Mesenchymal stem cell (in vitro differentiated cells and primary cell): ENCODE data around the gene MCIDAS. TPM values are rescaled to one million over a fixed set of nuclear protein-coding genes. Genes with fewer than 3 reads are reported as not detected.
A peak's percentile ranks its signal among the peaks of the same experiment; 100 is the strongest.

ENCODE experiments used
- DNase-seq: peaks from one replicate; pipeline ENCODE4 v3.0.0-alpha.2; 2013
- H2AFZ ChIP-seq: one replicate; pipeline ENCODE4 v1.6.1; 2013; ENCODE audit warnings: low read depth, mild to moderate bottlenecking, control low read depth, inconsistent platforms, low read length, moderate library complexity
- H2AK5ac ChIP-seq: 2 replicates; pipeline ENCODE4 v1.6.1; 2013; ENCODE audit warnings: low read length, moderate library complexity, mild to moderate bottlenecking, inconsistent platforms; ENCODE audit not compliant: severe bottlenecking
- H2BK120ac ChIP-seq: one replicate; pipeline ENCODE4 v1.6.1; 2013; ENCODE audit warnings: low read depth, mild to moderate bottlenecking, inconsistent platforms, low read length, moderate library complexity
- H2BK12ac ChIP-seq, 2 experiments: one replicate each; pipeline ENCODE4 v1.6.1; 2013; ENCODE audit warnings: inconsistent platforms in 2 of 2, low read length in 2 of 2, mild to moderate bottlenecking in 2 of 2, moderate library complexity in 2 of 2, control low read depth in 1 of 2
- H2BK15ac ChIP-seq: one replicate; pipeline ENCODE4 v1.6.1; 2013; ENCODE audit warnings: mild to moderate bottlenecking, low read depth, inconsistent platforms; ENCODE audit not compliant: poor library complexity, severe bottlenecking
- H2BK5ac ChIP-seq: 2 replicates; pipeline ENCODE4 v1.6.1; 2013; ENCODE audit warnings: low read depth, mild to moderate bottlenecking, low read length, control low read depth, inconsistent platforms; ENCODE audit not compliant: poor library complexity, severe bottlenecking
- H3K14ac ChIP-seq, 2 experiments: one replicate each; pipeline ENCODE4 v1.6.1; 2013; ENCODE audit warnings: inconsistent platforms in 2 of 2, low read length in 2 of 2, control low read depth in 1 of 2, mild to moderate bottlenecking in 1 of 2, moderate library complexity in 1 of 2
- H3K18ac ChIP-seq, 2 experiments: one replicate each; pipeline ENCODE4 v1.6.1; 2013; ENCODE audit warnings: inconsistent platforms in 2 of 2, low read length in 2 of 2, control low read depth in 1 of 2, low read depth in 1 of 2, mild to moderate bottlenecking in 1 of 2
- H3K23ac ChIP-seq, 2 experiments: one replicate each; pipeline ENCODE4 v1.6.1; 2013; ENCODE audit warnings: inconsistent platforms in 2 of 2, low read length in 2 of 2, mild to moderate bottlenecking in 2 of 2, moderate library complexity in 2 of 2, control low read depth in 1 of 2
- H3K27ac ChIP-seq: 2 replicates; pipeline ENCODE4 v1.5.1; 2013; ENCODE audit warnings: mild to moderate bottlenecking, moderate library complexity, low read length, control low read depth, inconsistent platforms; ENCODE audit not compliant: poor library complexity, severe bottlenecking
- H3K27me3 ChIP-seq, 2 experiments: 2 replicates each; pipeline versions ENCODE4 v1.6.1 to v1.7.0; 2013; ENCODE audit warnings: low read length in 2 of 2, mild to moderate bottlenecking in 2 of 2, moderate library complexity in 2 of 2, control low read depth in 1 of 2, inconsistent platforms in 1 of 2; ENCODE audit not compliant: control insufficient read depth in 1 of 2, insufficient read depth in 1 of 2
- H3K36me3 ChIP-seq, 2 experiments: 2 replicates each; pipeline versions ENCODE4 v1.6.1 to v1.7.0; 2013; ENCODE audit warnings: low read length in 2 of 2, control low read depth in 1 of 2, inconsistent platforms in 1 of 2, low read depth in 1 of 2, mild to moderate bottlenecking in 1 of 2; ENCODE audit not compliant: insufficient read depth in 2 of 2, control insufficient read depth in 1 of 2
- H3K4ac ChIP-seq, 2 experiments: one replicate each; pipeline ENCODE4 v1.6.1; 2013; ENCODE audit warnings: inconsistent platforms in 2 of 2, low read length in 2 of 2, mild to moderate bottlenecking in 2 of 2, moderate library complexity in 2 of 2, control low read depth in 1 of 2, low read depth in 1 of 2
- H3K4me1 ChIP-seq: 2 replicates; pipeline ENCODE4 v1.6.1; 2013; ENCODE audit warnings: low read depth, low read length, control low read depth; ENCODE audit not compliant: control insufficient read depth, insufficient read depth
- H3K4me2 ChIP-seq: 2 replicates; pipeline ENCODE4 v1.6.1; 2013; ENCODE audit warnings: low read length, mild to moderate bottlenecking, inconsistent platforms; ENCODE audit not compliant: poor library complexity, severe bottlenecking
- H3K4me3 ChIP-seq, 2 experiments: 2 replicates each; pipeline versions ENCODE4 v1.5.1 to v1.7.0; 2013; ENCODE audit warnings: low read length in 2 of 2, mild to moderate bottlenecking in 2 of 2, control low read depth in 1 of 2, low read depth in 1 of 2; ENCODE audit not compliant: insufficient read depth in 1 of 2
- H3K79me1 ChIP-seq: replicated peaks from 2 replicates; pipeline ENCODE4 v1.6.1; 2013; ENCODE audit warnings: mild to moderate bottlenecking, control low read depth, low read length, inconsistent platforms; ENCODE audit not compliant: poor library complexity, severe bottlenecking
- H3K9ac ChIP-seq: 2 replicates; pipeline ENCODE4 v1.7.0; 2013; ENCODE audit warnings: mild to moderate bottlenecking, low read length, moderate library complexity
- H3K9me3 ChIP-seq: 2 replicates; pipeline ENCODE4 v1.7.0; 2013; ENCODE audit warnings: mild to moderate bottlenecking, low read length; ENCODE audit not compliant: control insufficient read depth
- H4K8ac ChIP-seq: one replicate; pipeline ENCODE4 v1.6.1; 2013; ENCODE audit warnings: inconsistent platforms, mild to moderate bottlenecking, low read length, moderate library complexity
- H4K91ac ChIP-seq: one replicate; pipeline ENCODE4 v1.6.1; 2013; ENCODE audit warnings: mild to moderate bottlenecking, low read length, inconsistent platforms
- WGBS: methylation state at CpG from one replicate; pipeline ENCODE4 v1.1.7; 2013; ENCODE audit warnings: mixed read lengths; 5-methylcytosine and 5-hydroxymethylcytosine counted together
- polyA plus RNA-seq, 2 experiments: library from polyadenylated mRNA; stranded (reverse); fragments of 200-250 nt; gene quantifications; one replicate each; pipeline ENCODE4 v1.2.3, GENCODE V29; 2013

MCIDAS gene
- not detected for polyA plus RNA-seq (2013, experiment 1 of 2)
- polyA plus RNA-seq (2013, experiment 2 of 2): not detected

DNA sequence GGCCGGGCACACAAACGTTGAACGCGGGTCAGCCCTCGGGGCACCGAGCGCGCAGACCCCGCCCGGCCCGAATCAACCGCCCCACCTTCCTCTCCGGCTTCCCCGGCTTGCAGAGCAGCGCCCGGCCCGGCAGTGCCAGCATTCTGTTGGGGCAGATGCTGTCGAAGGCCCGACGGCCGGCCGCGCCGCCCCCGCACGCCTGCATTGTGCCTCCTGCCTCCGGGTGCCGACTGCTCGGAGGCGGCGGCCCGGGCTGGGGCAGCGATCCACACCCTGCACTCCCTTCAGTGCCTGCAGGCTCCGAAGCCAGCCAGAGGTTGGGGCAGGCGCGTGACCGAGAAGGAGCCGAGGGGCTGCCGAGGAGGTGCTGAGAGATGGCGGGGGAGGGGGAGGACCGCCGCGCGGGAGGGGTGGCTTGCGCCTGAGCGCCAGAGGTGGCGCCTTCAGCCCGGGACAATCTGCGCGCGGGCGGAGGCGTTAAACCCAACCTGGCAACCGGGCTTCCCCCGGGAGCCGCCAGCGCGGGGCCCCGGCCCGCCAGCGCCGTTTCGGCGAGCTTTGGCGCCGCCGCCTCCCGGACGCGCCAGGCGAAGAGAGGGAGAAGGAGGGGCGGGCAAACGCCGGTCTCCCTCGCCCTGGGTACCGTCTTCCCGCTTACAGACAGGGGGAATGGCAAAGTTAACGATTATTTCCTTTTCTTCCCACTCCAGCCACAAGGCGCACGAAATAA, at the start of gene MCIDAS:
Gene MCIDAS, minus strand, starts transcription at position 382 of the 730 bp plus-strand sequence. Its CDS starts 177 bp downstream, at position 205.
- Histone ChIP-seq H3K4me3 (peak within 1 kb of the TSS; percentile 42 to 69), H3K27me3 (peaks cover 96 to 98% of the 10 kb centered on the region in 2 experiments), H4K8ac (no peak within 1 kb of the TSS), H3K9me3 (no peaks in the 10 kb centered on the region), H2BK120ac (no peak within 1 kb of the TSS), H3K27ac (no peak within 1 kb of the TSS), H3K23ac (peak within 1 kb of the TSS in 1 of 2 experiments; percentile 27), H4K91ac (no peak within 1 kb of the TSS), H3K18ac (no peak within 1 kb of the TSS), H3K79me1 (no peaks in the 10 kb centered on the region), H2BK5ac (no peak within 1 kb of the TSS), H3K36me3 (no peaks in the 10 kb centered on the region), H2BK12ac (no peak within 1 kb of the TSS), H2AFZ (peak within 1 kb of the TSS; percentile 16), H2BK15ac (no peak within 1 kb of the TSS), H2AK5ac (no peak within 1 kb of the TSS), H3K9ac (no peak within 1 kb of the TSS), H3K14ac (peak within 1 kb of the TSS in 1 of 2 experiments; percentile 18), H3K4me1 (peaks cover 30% of the 10 kb centered on the region), H3K4me2 (peak within 1 kb of the TSS; percentile 73), H3K4ac (no peak within 1 kb of the TSS)
- WGBS: 2% methylated on average over 49 of the region's 80 CpGs
- peak; percentile 33 for DNase-seq

DNA sequence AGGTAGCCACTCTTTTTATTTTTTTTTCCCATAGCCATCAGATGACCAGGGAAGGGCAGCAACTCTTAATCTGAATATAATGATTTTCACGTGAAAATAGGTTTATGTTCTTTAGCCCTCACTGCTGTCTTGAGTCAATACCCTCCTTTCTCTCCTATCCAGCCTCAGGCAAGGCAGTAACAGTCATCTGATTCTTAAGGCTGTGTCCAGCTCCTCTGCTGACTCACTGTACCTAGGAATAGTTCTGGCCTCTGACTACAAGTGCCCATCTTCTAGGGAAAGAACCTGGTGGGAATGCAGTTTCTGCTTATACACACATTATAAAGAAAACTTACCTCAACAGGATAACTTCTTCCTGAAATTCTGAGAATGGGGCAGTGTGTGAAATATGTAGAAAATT, 49.7 kb upstream of the MCIDAS start:
- H2BK120ac ChIP-seq: no peak overlapping the region
- no peak overlapping the region for H4K8ac ChIP-seq
- no peak overlapping the region for H2BK12ac ChIP-seq
- H3K4me1 ChIP-seq: no peaks in the 10 kb centered on the region
- H3K79me1 ChIP-seq: peaks cover 3% of the 10 kb centered on the region
- H3K4me3 ChIP-seq: no peak overlapping the region
- H2AFZ ChIP-seq: no peak overlapping the region
- H3K4me2 ChIP-seq: no peak overlapping the region
- peaks cover 13 to 95% of the 10 kb centered on the region in 2 experiments for H3K36me3 ChIP-seq
- H3K23ac ChIP-seq: no peak overlapping the region
- no peak overlapping the region for H3K14ac ChIP-seq
- H3K4ac ChIP-seq: no peak overlapping the region
- 100% methylated on average over 1 of the region's 1 CpG for WGBS
- DNase-seq: peak; percentile 21
- H3K9me3 ChIP-seq: no peaks in the 10 kb centered on the region
- H3K27ac ChIP-seq: no peak overlapping the region
- H3K27me3 ChIP-seq: no peaks in the 10 kb centered on the region
- no peak overlapping the region for H2BK5ac ChIP-seq
- H4K91ac ChIP-seq: no peak overlapping the region
- no peak overlapping the region for H3K18ac ChIP-seq
- no peak overlapping the region for H2AK5ac ChIP-seq
- H3K9ac ChIP-seq: peak overlapping the region; percentile 39
- no peak overlapping the region for H2BK15ac ChIP-seq

DNA sequence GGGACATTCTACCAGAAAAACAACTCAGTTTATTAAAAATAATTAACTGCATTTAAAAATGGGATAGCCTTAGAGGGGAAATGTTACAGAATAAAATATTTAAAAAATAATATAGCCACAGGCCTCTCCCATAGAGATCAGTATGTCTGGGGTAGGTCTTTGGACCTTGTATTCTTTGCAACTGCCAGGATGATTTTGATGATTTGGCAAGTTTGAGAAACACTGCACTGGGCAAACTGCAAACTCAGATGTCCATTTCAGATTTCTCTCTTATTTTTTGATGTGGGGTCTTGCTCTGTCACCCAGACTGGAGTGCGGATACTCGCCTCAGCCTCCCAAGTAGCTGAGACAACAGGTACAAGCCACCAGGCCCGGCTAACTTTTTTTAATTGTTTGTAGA, 31.2 kb upstream of the MCIDAS start:
- Histone ChIP-seq H2BK5ac (no peak overlapping the region), H3K27me3 (no peaks in the 10 kb centered on the region), H3K9me3 (no peaks in the 10 kb centered on the region), H2AK5ac (no peak overlapping the region), H3K4me3 (no peak overlapping the region), H3K14ac (no peak overlapping the region), H4K8ac (no peak overlapping the region), H3K4me2 (no peak overlapping the region), H3K36me3 (peaks cover 7 to 96% of the 10 kb centered on the region in 2 experiments), H2AFZ (no peak overlapping the region), H3K27ac (no peak overlapping the region), H2BK15ac (no peak overlapping the region), H3K4ac (no peak overlapping the region), H3K79me1 (peaks cover 2% of the 10 kb centered on the region), H3K23ac (no peak overlapping the region), H3K9ac (no peak overlapping the region), H2BK120ac (no peak overlapping the region), H4K91ac (no peak overlapping the region), H3K4me1 (no peaks in the 10 kb centered on the region), H2BK12ac (no peak overlapping the region), H3K18ac (no peak overlapping the region)
- no peak for DNase-seq
- WGBS: 100% methylated on average over 3 of the region's 3 CpGs

DNA sequence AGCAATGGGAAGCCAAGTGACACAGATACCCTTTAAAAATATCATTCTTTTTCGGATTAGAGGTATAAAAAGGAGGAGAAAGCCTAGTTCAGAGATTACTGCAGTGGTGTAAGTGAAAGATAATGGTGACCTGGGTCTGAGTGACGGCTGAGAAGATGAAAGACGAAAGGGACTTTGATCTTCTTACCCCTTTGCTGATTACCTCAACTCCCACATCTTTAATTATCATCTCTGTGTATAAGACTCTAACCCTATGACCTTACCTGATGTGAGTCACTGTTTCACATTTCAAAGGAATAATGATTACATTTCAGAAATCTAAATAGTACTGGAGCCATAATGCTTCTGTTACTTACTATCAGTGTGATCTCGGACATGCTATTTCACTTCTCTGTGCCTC, 27.7 kb upstream of the MCIDAS start:
- WGBS: 93% methylated on average over 2 of the region's 4 CpGs
- H3K9me3 ChIP-seq: no peaks in the 10 kb centered on the region
- H2BK5ac ChIP-seq: no peak overlapping the region
- no peak overlapping the region for H3K23ac ChIP-seq
- H3K36me3 ChIP-seq: peaks cover 7 to 64% of the 10 kb centered on the region in 2 experiments
- DNase-seq: no peak
- H2BK120ac ChIP-seq: no peak overlapping the region
- H3K14ac ChIP-seq: no peak overlapping the region
- no peaks in the 10 kb centered on the region for H3K4me1 ChIP-seq
- H3K79me1 ChIP-seq: no peaks in the 10 kb centered on the region
- H3K27ac ChIP-seq: no peak overlapping the region
- no peak overlapping the region for H3K4me2 ChIP-seq
- no peak overlapping the region for H4K8ac ChIP-seq
- no peak overlapping the region for H3K18ac ChIP-seq
- no peak overlapping the region for H2AK5ac ChIP-seq
- no peak overlapping the region for H2BK12ac ChIP-seq
- no peak overlapping the region for H3K9ac ChIP-seq
- no peak overlapping the region for H4K91ac ChIP-seq
- no peak overlapping the region for H2BK15ac ChIP-seq
- H3K27me3 ChIP-seq: no peaks in the 10 kb centered on the region
- no peak overlapping the region for H3K4ac ChIP-seq
- no peak overlapping the region for H3K4me3 ChIP-seq
- H2AFZ ChIP-seq: no peak overlapping the region
